Keratinocyte (primary cell): ENCODE data around the gene CPEB1.
"Not testable (repeated sequence)": the region's sequence is repeated elsewhere in the genome, so short reads cannot be mapped to it uniquely, and the experiment has no call there.

Experiments
- EZH2 ChIP-seq: IDR thresholded peaks from one replicate; pipeline ENCODE4 v1.6.1; 2012; ENCODE audit warnings: inconsistent platforms, mild to moderate bottlenecking, low read length, moderate library complexity
- TF ChIP-seq, protein P1 (sequence below), 3 experiments: IDR thresholded peaks in 1 of 3; conservative IDR thresholded peaks in 1 of 3; optimal IDR thresholded peaks in 1 of 3; 2 replicates in 2 of 3; 3 replicates in 1 of 3; pipeline versions ENCODE3 to v1.5.1; 2011; ENCODE audit warnings: low read length in 3 of 3, mild to moderate bottlenecking in 3 of 3, moderate library complexity in 2 of 3, control low read depth in 1 of 3, inconsistent platforms in 1 of 3; ENCODE audit not compliant: insufficient read depth in 2 of 3; ENCODE audit errors: extremely low read depth in 1 of 3

DNA sequence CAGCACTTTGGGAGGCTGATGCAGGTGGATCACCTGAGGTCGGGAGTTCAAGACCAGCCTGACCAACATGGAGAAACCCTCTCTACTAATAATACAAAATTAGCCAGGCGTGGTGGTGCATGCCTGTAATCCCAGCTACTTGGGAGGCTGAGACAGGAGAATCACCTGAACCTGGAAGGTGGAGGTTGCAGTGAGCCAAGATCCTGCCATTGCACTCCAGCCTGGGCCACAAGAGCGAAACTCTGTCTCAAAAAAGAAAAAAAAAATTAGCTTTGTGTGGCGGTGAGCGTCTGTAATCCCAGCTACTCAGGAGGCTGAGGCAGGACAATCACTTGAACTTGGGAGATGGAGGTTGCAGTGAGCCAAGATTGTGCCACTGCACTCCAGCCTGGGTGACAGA lies 112.0 kb downstream of the CPEB1 start:
- TF ChIP-seq, protein P1, sequence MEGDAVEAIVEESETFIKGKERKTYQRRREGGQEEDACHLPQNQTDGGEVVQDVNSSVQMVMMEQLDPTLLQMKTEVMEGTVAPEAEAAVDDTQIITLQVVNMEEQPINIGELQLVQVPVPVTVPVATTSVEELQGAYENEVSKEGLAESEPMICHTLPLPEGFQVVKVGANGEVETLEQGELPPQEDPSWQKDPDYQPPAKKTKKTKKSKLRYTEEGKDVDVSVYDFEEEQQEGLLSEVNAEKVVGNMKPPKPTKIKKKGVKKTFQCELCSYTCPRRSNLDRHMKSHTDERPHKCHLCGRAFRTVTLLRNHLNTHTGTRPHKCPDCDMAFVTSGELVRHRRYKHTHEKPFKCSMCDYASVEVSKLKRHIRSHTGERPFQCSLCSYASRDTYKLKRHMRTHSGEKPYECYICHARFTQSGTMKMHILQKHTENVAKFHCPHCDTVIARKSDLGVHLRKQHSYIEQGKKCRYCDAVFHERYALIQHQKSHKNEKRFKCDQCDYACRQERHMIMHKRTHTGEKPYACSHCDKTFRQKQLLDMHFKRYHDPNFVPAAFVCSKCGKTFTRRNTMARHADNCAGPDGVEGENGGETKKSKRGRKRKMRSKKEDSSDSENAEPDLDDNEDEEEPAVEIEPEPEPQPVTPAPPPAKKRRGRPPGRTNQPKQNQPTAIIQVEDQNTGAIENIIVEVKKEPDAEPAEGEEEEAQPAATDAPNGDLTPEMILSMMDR (optimal IDR thresholded peaks at IDR 0.05 in 1 of 3, IDR thresholded peaks at IDR 0.05 in 1 of 3, conservative IDR thresholded peaks at IDR 0.05 in 1 of 3; ENCODE audit: extremely low read depth in 1 of 3, insufficient read depth in 2 of 3, low read length in 3 of 3) = not testable (repeated sequence)
- not testable (repeated sequence) for TF ChIP-seq EZH2
